Measurements from ENCODE around the gene PCDHGA1.

Gene PCDHGA1

GRCh38 chr5:141529002-141529401 lies 198.7 kb downstream of the PCDHGA1 start:
- Histone ChIP-seq H3K36me3 (ENCODE audit: control insufficient read depth, insufficient read depth, low read length) (peaks cover 11% of the 10 kb centered on the region), H3K9ac (ENCODE audit: low read depth, low read length) (no peak overlapping the region), H3K4me1 (ENCODE audit: control insufficient read depth, insufficient read depth, low read length) (peaks cover 12% of the 10 kb centered on the region), H3K4me3 (ENCODE audit: low read depth, low read length) (no peak overlapping the region), H3K27me3 (ENCODE audit: control insufficient read depth, insufficient read depth, low read length) (no peaks in the 10 kb centered on the region), H3K9me3 (ENCODE audit: control insufficient read depth, insufficient read depth, low read length) (no peaks in the 10 kb centered on the region)

- no peak overlapping the region for H3K9ac ChIP-seq (ENCODE audit: low read depth, low read length)
- H3K4me3 ChIP-seq (ENCODE audit: low read depth, low read length): no peak overlapping the region
- peaks cover 11% of the 10 kb centered on the region for H3K36me3 ChIP-seq (ENCODE audit: control insufficient read depth, insufficient read depth, low read length)
These were observed 199.6 kb downstream of the PCDHGA1 start for GRCh38 chr5:141529873-141530272.

GRCh38 chr5:141532726-141533125 lies 202.4 kb downstream of the PCDHGA1 start:
- H3K4me3 ChIP-seq (ENCODE audit: low read depth, low read length): no peak overlapping the region
- H3K9ac ChIP-seq (ENCODE audit: low read depth, low read length): no peak overlapping the region
- H3K4me1 ChIP-seq (ENCODE audit: control insufficient read depth, insufficient read depth, low read length): no peaks in the 10 kb centered on the region
- no peaks in the 10 kb centered on the region for H3K9me3 ChIP-seq (ENCODE audit: control insufficient read depth, insufficient read depth, low read length)
- peaks cover 8% of the 10 kb centered on the region for H3K36me3 ChIP-seq (ENCODE audit: control insufficient read depth, insufficient read depth, low read length)
- H3K27me3 ChIP-seq (ENCODE audit: control insufficient read depth, insufficient read depth, low read length): no peaks in the 10 kb centered on the region

More at GRCh38 chr5:141529873-141530272, 199.6 kb downstream of the PCDHGA1 start:
- Histone ChIP-seq H3K27me3 (ENCODE audit: control insufficient read depth, insufficient read depth, low read length) (no peaks in the 10 kb centered on the region), H3K9me3 (ENCODE audit: control insufficient read depth, insufficient read depth, low read length) (no peaks in the 10 kb centered on the region), H3K4me1 (ENCODE audit: control insufficient read depth, insufficient read depth, low read length) (peaks cover 7% of the 10 kb centered on the region)

GRCh38 chr5:141533897-141534296 lies 203.6 kb downstream of the PCDHGA1 start:
- H3K4me3 ChIP-seq (ENCODE audit: low read depth, low read length): no peak overlapping the region
- H3K9ac ChIP-seq (ENCODE audit: low read depth, low read length): no peak overlapping the region
- H3K4me1 ChIP-seq (ENCODE audit: control insufficient read depth, insufficient read depth, low read length): no peaks in the 10 kb centered on the region
- H3K27me3 ChIP-seq (ENCODE audit: control insufficient read depth, insufficient read depth, low read length): no peaks in the 10 kb centered on the region
- peaks cover under 1% of the 10 kb centered on the region for H3K36me3 ChIP-seq (ENCODE audit: control insufficient read depth, insufficient read depth, low read length)
- H3K9me3 ChIP-seq (ENCODE audit: control insufficient read depth, insufficient read depth, low read length): no peaks in the 10 kb centered on the region

GRCh38 chr5:141534492-141535213 lies 204.3 kb downstream of the PCDHGA1 start:
- Histone ChIP-seq H3K4me1 (ENCODE audit: control insufficient read depth, insufficient read depth, low read length) (no peaks in the 10 kb centered on the region), H3K9me3 (ENCODE audit: control insufficient read depth, insufficient read depth, low read length) (no peaks in the 10 kb centered on the region), H3K27me3 (ENCODE audit: control insufficient read depth, insufficient read depth, low read length) (no peaks in the 10 kb centered on the region), H3K4me3 (ENCODE audit: low read depth, low read length) (no peak overlapping the region), H3K36me3 (ENCODE audit: control insufficient read depth, insufficient read depth, low read length) (no peaks in the 10 kb centered on the region), H3K9ac (ENCODE audit: low read depth, low read length) (no peak overlapping the region)

- H3K9me3 ChIP-seq (ENCODE audit: control insufficient read depth, insufficient read depth, low read length): no peaks in the 10 kb centered on the region
- H3K4me1 ChIP-seq (ENCODE audit: control insufficient read depth, insufficient read depth, low read length): no peaks in the 10 kb centered on the region
- H3K36me3 ChIP-seq (ENCODE audit: control insufficient read depth, insufficient read depth, low read length): no peaks in the 10 kb centered on the region
- no peak overlapping the region for H3K4me3 ChIP-seq (ENCODE audit: low read depth, low read length)
- H3K9ac ChIP-seq (ENCODE audit: low read depth, low read length): no peak overlapping the region
- H3K27me3 ChIP-seq (ENCODE audit: control insufficient read depth, insufficient read depth, low read length): no peaks in the 10 kb centered on the region
These were observed 212.7 kb downstream of the PCDHGA1 start for GRCh38 chr5:141543053-141543452.

GRCh38 chr5:141547488-141547887 lies 217.2 kb downstream of the PCDHGA1 start:
- H3K9me3 ChIP-seq (ENCODE audit: control insufficient read depth, insufficient read depth, low read length): no peaks in the 10 kb centered on the region
- H3K4me3 ChIP-seq (ENCODE audit: low read depth, low read length): no peak overlapping the region
- H3K4me1 ChIP-seq (ENCODE audit: control insufficient read depth, insufficient read depth, low read length): no peaks in the 10 kb centered on the region
- no peak overlapping the region for H3K9ac ChIP-seq (ENCODE audit: low read depth, low read length)
- H3K36me3 ChIP-seq (ENCODE audit: control insufficient read depth, insufficient read depth, low read length): no peaks in the 10 kb centered on the region
- H3K27me3 ChIP-seq (ENCODE audit: control insufficient read depth, insufficient read depth, low read length): no peaks in the 10 kb centered on the region

- H3K36me3 ChIP-seq (ENCODE audit: control insufficient read depth, insufficient read depth, low read length): no peaks in the 10 kb centered on the region
- no peaks in the 10 kb centered on the region for H3K9me3 ChIP-seq (ENCODE audit: control insufficient read depth, insufficient read depth, low read length)
- no peak overlapping the region for H3K4me3 ChIP-seq (ENCODE audit: low read depth, low read length)
- H3K4me1 ChIP-seq (ENCODE audit: control insufficient read depth, insufficient read depth, low read length): no peaks in the 10 kb centered on the region
- H3K27me3 ChIP-seq (ENCODE audit: control insufficient read depth, insufficient read depth, low read length): no peaks in the 10 kb centered on the region
- no peak overlapping the region for H3K9ac ChIP-seq (ENCODE audit: low read depth, low read length)
These were observed 217.6 kb downstream of the PCDHGA1 start for GRCh38 chr5:141547921-141548320.

GRCh38 chr5:141557681-141558136 lies 227.4 kb downstream of the PCDHGA1 start:
- Histone ChIP-seq H3K4me3 (ENCODE audit: low read depth, low read length) (peak overlapping the region; percentile 46), H3K4me1 (ENCODE audit: control insufficient read depth, insufficient read depth, low read length) (peaks cover 19% of the 10 kb centered on the region), H3K9me3 (ENCODE audit: control insufficient read depth, insufficient read depth, low read length) (no peaks in the 10 kb centered on the region), H3K36me3 (ENCODE audit: control insufficient read depth, insufficient read depth, low read length) (no peaks in the 10 kb centered on the region), H3K9ac (ENCODE audit: low read depth, low read length) (peak overlapping the region; percentile 84), H3K27me3 (ENCODE audit: control insufficient read depth, insufficient read depth, low read length) (no peaks in the 10 kb centered on the region)

GRCh38 chr5:141558150-141558549 lies 227.8 kb downstream of the PCDHGA1 start:
- Histone ChIP-seq H3K27me3 (ENCODE audit: control insufficient read depth, insufficient read depth, low read length) (no peaks in the 10 kb centered on the region), H3K4me1 (ENCODE audit: control insufficient read depth, insufficient read depth, low read length) (peaks cover 19% of the 10 kb centered on the region), H3K36me3 (ENCODE audit: control insufficient read depth, insufficient read depth, low read length) (no peaks in the 10 kb centered on the region), H3K4me3 (ENCODE audit: low read depth, low read length) (peak overlapping the region; percentile 18), H3K9ac (ENCODE audit: low read depth, low read length) (no peak overlapping the region), H3K9me3 (ENCODE audit: control insufficient read depth, insufficient read depth, low read length) (no peaks in the 10 kb centered on the region)

GRCh38 chr5:141559461-141559860 lies 229.1 kb downstream of the PCDHGA1 start:
- Histone ChIP-seq H3K4me3 (ENCODE audit: low read depth, low read length) (no peak overlapping the region), H3K9ac (ENCODE audit: low read depth, low read length) (no peak overlapping the region), H3K27me3 (ENCODE audit: control insufficient read depth, insufficient read depth, low read length) (no peaks in the 10 kb centered on the region), H3K4me1 (ENCODE audit: control insufficient read depth, insufficient read depth, low read length) (peaks cover 19% of the 10 kb centered on the region), H3K36me3 (ENCODE audit: control insufficient read depth, insufficient read depth, low read length) (no peaks in the 10 kb centered on the region), H3K9me3 (ENCODE audit: control insufficient read depth, insufficient read depth, low read length) (no peaks in the 10 kb centered on the region)

- no peaks in the 10 kb centered on the region for H3K9me3 ChIP-seq (ENCODE audit: control insufficient read depth, insufficient read depth, low read length)
- H3K4me3 ChIP-seq (ENCODE audit: low read depth, low read length): peak overlapping the region; percentile 30
- H3K27me3 ChIP-seq (ENCODE audit: control insufficient read depth, insufficient read depth, low read length): no peaks in the 10 kb centered on the region
- peaks cover 19% of the 10 kb centered on the region for H3K4me1 ChIP-seq (ENCODE audit: control insufficient read depth, insufficient read depth, low read length)
- no peaks in the 10 kb centered on the region for H3K36me3 ChIP-seq (ENCODE audit: control insufficient read depth, insufficient read depth, low read length)
- H3K9ac ChIP-seq (ENCODE audit: low read depth, low read length): peak overlapping the region; percentile 41
These were observed 229.8 kb downstream of the PCDHGA1 start for GRCh38 chr5:141560151-141560550.
